ENCODE measurements around the gene TEC. TPM values are rescaled to one million over a fixed set of nuclear protein-coding genes. Genes with fewer than 3 reads are reported as not detected.

TEC gene
- total and polyA plus RNA-seq, 9 of the 15 experiments (the other 6 are each of a cell fraction or from before 2014, with no cell fraction given): 5.3 to 14.7 (median 8.8) TPM

DNA sequence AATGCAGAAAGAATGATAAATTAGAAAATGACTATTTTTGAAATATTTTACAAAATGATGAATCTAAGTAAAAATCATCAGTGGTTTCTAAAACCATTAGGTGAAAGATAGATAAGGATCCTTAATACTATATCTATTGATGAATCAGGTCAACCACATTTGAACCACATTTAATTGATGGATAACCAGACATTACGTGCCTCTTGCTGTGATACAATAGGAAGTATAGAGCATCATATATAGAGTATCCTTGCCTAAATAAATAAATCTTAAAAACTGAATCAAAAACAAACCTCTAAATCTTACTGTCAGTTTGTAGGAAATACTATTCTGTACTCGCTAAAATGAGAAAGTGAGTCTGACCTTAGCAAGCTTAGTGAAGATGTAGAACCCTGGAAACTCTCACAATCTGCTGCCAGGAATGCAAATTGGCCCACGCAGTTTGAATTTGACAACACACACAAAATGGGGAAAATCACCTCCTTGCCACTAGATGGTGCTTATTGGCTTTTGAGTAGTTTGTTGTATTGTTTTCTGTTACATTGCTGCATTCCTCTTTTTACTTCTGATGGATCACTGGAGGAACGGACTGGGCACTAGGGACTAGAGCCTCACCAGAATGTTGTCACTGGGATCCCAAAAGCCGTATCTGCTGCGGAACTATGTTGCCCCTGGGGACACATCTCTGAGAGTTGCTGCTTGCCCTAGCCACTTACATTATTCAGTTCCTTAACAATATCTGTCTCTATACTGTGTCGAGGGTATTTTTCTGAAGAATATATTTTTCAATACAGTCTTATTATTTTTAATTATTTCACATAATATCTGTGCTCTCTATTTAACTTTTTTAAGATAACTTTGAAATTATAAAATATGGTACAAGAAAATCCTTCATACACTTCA is 46.3 kb upstream of the TEC start (continued):
- TF ChIP-seq KHSRP (IDR thresholded peaks at IDR 0.05): no peak; the same call in 1 of the 2 replicates
- TF ChIP-seq FOXM1 (IDR thresholded peaks at IDR 0.05; ENCODE audit: low read depth): peak; percentile 15; the same call in 1 of the 2 replicates
- no peak for TF ChIP-seq FOXM1 (CRISPR knock-in tag; IDR thresholded peaks at IDR 0.05; ENCODE audit: low read depth)
- no peak for TF ChIP-seq ZNF3 (CRISPR knock-in tag; IDR thresholded peaks at IDR 0.05)
- no peak for TF ChIP-seq SNIP1 (IDR thresholded peaks at IDR 0.05; ENCODE audit: low read depth)
- TF ChIP-seq, protein P1, sequence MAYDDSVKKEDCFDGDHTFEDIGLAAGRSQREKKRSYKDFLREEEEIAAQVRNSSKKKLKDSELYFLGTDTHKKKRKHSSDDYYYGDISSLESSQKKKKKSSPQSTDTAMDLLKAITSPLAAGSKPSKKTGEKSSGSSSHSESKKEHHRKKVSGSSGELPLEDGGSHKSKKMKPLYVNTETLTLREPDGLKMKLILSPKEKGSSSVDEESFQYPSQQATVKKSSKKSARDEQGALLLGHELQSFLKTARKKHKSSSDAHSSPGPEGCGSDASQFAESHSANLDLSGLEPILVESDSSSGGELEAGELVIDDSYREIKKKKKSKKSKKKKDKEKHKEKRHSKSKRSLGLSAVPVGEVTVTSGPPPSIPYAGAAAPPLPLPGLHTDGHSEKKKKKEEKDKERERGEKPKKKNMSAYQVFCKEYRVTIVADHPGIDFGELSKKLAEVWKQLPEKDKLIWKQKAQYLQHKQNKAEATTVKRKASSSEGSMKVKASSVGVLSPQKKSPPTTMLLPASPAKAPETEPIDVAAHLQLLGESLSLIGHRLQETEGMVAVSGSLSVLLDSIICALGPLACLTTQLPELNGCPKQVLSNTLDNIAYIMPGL (CRISPR knock-in tag; IDR thresholded peaks at IDR 0.05): no peak
- TF ChIP-seq, protein P2, sequence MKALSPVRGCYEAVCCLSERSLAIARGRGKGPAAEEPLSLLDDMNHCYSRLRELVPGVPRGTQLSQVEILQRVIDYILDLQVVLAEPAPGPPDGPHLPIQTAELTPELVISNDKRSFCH (CRISPR knock-in tag; IDR thresholded peaks at IDR 0.05): no peak
- TF ChIP-seq, protein P2 (tag; IDR thresholded peaks at IDR 0.05): no peak
- TF ChIP-seq MAFK (IDR thresholded peaks at IDR 0.05; ENCODE audit: low read length): no peak
- TF ChIP-seq, protein P3, sequence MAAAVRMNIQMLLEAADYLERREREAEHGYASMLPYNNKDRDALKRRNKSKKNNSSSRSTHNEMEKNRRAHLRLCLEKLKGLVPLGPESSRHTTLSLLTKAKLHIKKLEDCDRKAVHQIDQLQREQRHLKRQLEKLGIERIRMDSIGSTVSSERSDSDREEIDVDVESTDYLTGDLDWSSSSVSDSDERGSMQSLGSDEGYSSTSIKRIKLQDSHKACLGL (CRISPR knock-in tag; IDR thresholded peaks at IDR 0.05; ENCODE audit: borderline replicate concordance, poor library complexity, severe bottlenecking): no peak
- 0 out of 2 replicates have a peak, but pooled peaks have one; percentile 10 for TF ChIP-seq PKNOX1 (IDR thresholded peaks at IDR 0.05)
- TF ChIP-seq GTF2E2 (tag; IDR thresholded peaks at IDR 0.05): no peak
- TF ChIP-seq, protein P4, sequence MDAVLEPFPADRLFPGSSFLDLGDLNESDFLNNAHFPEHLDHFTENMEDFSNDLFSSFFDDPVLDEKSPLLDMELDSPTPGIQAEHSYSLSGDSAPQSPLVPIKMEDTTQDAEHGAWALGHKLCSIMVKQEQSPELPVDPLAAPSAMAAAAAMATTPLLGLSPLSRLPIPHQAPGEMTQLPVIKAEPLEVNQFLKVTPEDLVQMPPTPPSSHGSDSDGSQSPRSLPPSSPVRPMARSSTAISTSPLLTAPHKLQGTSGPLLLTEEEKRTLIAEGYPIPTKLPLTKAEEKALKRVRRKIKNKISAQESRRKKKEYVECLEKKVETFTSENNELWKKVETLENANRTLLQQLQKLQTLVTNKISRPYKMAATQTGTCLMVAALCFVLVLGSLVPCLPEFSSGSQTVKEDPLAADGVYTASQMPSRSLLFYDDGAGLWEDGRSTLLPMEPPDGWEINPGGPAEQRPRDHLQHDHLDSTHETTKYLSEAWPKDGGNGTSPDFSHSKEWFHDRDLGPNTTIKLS (IDR thresholded peaks at IDR 0.05; ENCODE audit: borderline replicate concordance, low read depth): no peak
- TF ChIP-seq TAL1 (IDR thresholded peaks at IDR 0.05): 0 out of 2 replicates have a peak, but pooled peaks have one; percentile 8
- TF ChIP-seq ZNF586 (CRISPR knock-in tag; conservative IDR thresholded peaks at IDR 0.05): no peak
- TF ChIP-seq HMBOX1 (IDR thresholded peaks at IDR 0.05): no peak
- TF ChIP-seq OTX1 (CRISPR knock-in tag; IDR thresholded peaks at IDR 0.05): no peak
- TF ChIP-seq, protein P5, sequence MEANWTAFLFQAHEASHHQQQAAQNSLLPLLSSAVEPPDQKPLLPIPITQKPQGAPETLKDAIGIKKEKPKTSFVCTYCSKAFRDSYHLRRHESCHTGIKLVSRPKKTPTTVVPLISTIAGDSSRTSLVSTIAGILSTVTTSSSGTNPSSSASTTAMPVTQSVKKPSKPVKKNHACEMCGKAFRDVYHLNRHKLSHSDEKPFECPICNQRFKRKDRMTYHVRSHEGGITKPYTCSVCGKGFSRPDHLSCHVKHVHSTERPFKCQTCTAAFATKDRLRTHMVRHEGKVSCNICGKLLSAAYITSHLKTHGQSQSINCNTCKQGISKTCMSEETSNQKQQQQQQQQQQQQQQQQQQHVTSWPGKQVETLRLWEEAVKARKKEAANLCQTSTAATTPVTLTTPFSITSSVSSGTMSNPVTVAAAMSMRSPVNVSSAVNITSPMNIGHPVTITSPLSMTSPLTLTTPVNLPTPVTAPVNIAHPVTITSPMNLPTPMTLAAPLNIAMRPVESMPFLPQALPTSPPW (CRISPR knock-in tag; IDR thresholded peaks at IDR 0.05): no peak
- TF ChIP-seq RFX7 (CRISPR knock-in tag; IDR thresholded peaks at IDR 0.05): no peak
- peak in 1 of 2 experiments; percentile 67; a peak in 2 of 4 replicates for TF ChIP-seq ARNT (IDR thresholded peaks at IDR 0.05)

Data from K562 (cell line).